Osteocyte (in vitro differentiated cells): ENCODE results near the gene CSMD2. TPM values are rescaled to one million over a fixed set of nuclear protein-coding genes. Genes with fewer than 3 reads are reported as not detected.

ENCODE experiments used
- DNase-seq: peaks from one replicate; pipeline ENCODE4 v3.0.0; 2021; ENCODE audit warnings: mixed read lengths; ENCODE audit not compliant: unreplicated experiment; ENCODE audit errors: extremely low spot score
- H3K27ac Mint-ChIP-seq: one replicate; pipeline ENCODE4 v1.8.0; 2021; ENCODE audit warnings: mild to moderate bottlenecking, mixed read lengths; ENCODE audit not compliant: unreplicated experiment
- H3K27me3 Mint-ChIP-seq: one replicate; pipeline ENCODE4 v1.8.0; 2021; ENCODE audit warnings: mixed read lengths; ENCODE audit not compliant: unreplicated experiment
- H3K36me3 Mint-ChIP-seq: one replicate; pipeline ENCODE4 v1.8.0; 2021; ENCODE audit warnings: mixed read lengths; ENCODE audit not compliant: unreplicated experiment
- H3K4me1 Mint-ChIP-seq: one replicate; pipeline ENCODE4 v1.8.0; 2021; ENCODE audit warnings: mixed read lengths; ENCODE audit not compliant: unreplicated experiment
- H3K4me3 Mint-ChIP-seq: one replicate; pipeline ENCODE4 v1.8.0; 2021; ENCODE audit warnings: mild to moderate bottlenecking, moderate library complexity, mixed read lengths; ENCODE audit not compliant: unreplicated experiment
- H3K9me3 Mint-ChIP-seq: one replicate; pipeline ENCODE4 v1.8.0; 2021; ENCODE audit warnings: mixed read lengths; ENCODE audit not compliant: unreplicated experiment
- total RNA-seq: library from RNA; stranded (reverse); gene quantifications from 2 replicates; pipeline ENCODE4 v1.2.1, GENCODE V29; 2021
- TF ChIP-seq, protein P1 (sequence below): fragments of 200-600 bp; sonication (generic); IDR thresholded peaks from 2 replicates; pipeline ENCODE4 v1.5.0; 2021; ENCODE audit warnings: antibody characterized with exemption, mild to moderate bottlenecking, moderate library complexity

The CSMD2 gene
- total RNA-seq, 1 donor from 2014 or later = not detected

- Mint-ChIP-seq H3K4me1 (no peaks in the 10 kb centered on the region), H3K27me3 (peaks cover 3% of the 10 kb centered on the region), H3K4me3 (no peak overlapping the region), H3K27ac (no peak overlapping the region), H3K36me3 (no peaks in the 10 kb centered on the region), H3K9me3 (no peaks in the 10 kb centered on the region)
- TF ChIP-seq, protein P1, sequence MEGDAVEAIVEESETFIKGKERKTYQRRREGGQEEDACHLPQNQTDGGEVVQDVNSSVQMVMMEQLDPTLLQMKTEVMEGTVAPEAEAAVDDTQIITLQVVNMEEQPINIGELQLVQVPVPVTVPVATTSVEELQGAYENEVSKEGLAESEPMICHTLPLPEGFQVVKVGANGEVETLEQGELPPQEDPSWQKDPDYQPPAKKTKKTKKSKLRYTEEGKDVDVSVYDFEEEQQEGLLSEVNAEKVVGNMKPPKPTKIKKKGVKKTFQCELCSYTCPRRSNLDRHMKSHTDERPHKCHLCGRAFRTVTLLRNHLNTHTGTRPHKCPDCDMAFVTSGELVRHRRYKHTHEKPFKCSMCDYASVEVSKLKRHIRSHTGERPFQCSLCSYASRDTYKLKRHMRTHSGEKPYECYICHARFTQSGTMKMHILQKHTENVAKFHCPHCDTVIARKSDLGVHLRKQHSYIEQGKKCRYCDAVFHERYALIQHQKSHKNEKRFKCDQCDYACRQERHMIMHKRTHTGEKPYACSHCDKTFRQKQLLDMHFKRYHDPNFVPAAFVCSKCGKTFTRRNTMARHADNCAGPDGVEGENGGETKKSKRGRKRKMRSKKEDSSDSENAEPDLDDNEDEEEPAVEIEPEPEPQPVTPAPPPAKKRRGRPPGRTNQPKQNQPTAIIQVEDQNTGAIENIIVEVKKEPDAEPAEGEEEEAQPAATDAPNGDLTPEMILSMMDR = no peak
- DNase-seq = no peak
Observed at GRCh38 chr1:33601751-33602150, 563.3 kb downstream of the CSMD2 start.

GRCh38 chr1:33599516-33600115 lies 565.4 kb downstream of the CSMD2 start:
- Mint-ChIP-seq H3K4me3 (no peak overlapping the region), H3K27ac (no peak overlapping the region), H3K4me1 (no peaks in the 10 kb centered on the region), H3K9me3 (no peaks in the 10 kb centered on the region), H3K36me3 (no peaks in the 10 kb centered on the region), H3K27me3 (peaks cover 7% of the 10 kb centered on the region)
- TF ChIP-seq, protein P1 = no peak
- DNase-seq = no peak

DNA sequence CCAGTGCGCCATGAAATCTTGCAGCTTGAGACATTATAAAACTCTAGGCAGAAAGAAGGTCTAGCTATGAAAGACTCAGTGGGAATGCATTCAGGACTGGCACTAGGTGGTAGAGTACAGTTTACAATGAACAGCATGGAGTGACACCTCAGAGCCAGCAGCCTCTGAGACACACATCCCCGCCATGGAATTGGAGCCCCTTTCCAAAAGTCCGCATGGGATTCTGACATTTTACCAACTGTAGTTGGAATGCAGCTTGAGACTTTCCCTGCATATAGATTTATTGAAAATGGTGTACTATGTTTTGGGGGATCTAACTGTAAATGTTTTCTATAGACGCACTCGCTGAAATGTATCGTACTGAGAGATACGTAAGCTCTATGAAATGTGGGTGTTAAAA lies 576.3 kb downstream of the CSMD2 start:
- TF ChIP-seq, protein P1 = no peak
- H3K27me3 Mint-ChIP-seq = peaks cover 2% of the 10 kb centered on the region

DNA sequence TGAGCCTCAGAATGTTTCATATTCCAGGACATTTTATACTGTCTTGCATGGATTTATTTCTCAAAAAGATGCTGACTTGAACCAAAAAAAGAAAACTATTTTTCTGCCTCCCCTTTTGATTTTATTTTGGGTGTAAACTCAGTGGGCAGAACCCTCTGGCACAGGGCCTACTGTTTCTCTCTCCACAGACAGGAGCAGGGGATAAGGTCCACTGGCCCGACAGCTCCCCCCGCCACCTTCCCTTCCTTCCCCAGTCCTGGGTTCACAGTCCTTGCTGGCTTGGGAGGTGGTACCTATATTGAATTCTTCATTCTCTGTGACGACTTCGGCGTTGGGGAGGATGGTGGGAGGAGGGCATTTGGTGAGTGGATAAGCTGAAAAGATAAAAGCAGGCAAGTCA lies 578.2 kb downstream of the CSMD2 start:
- peak; percentile 53 for DNase-seq
- Mint-ChIP-seq H3K27me3 (peaks cover 2% of the 10 kb centered on the region), H3K27ac (no peak overlapping the region), H3K36me3 (no peaks in the 10 kb centered on the region), H3K9me3 (no peaks in the 10 kb centered on the region), H3K4me3 (no peak overlapping the region), H3K4me1 (no peaks in the 10 kb centered on the region)
- TF ChIP-seq, protein P1 = no peak

More for the DNA sequence above, 576.3 kb downstream of the CSMD2 start:
- DNase-seq = peak; percentile 53
- H3K9me3 Mint-ChIP-seq = no peaks in the 10 kb centered on the region
- H3K36me3 Mint-ChIP-seq = no peaks in the 10 kb centered on the region
- H3K4me3 Mint-ChIP-seq = no peak overlapping the region
- no peaks in the 10 kb centered on the region for H3K4me1 Mint-ChIP-seq
- H3K27ac Mint-ChIP-seq = no peak overlapping the region

GRCh38 chr1:33586106-33586505 lies 578.9 kb downstream of the CSMD2 start:
- Mint-ChIP-seq H3K4me3 (no peak overlapping the region), H3K27ac (no peak overlapping the region), H3K9me3 (no peaks in the 10 kb centered on the region), H3K36me3 (no peaks in the 10 kb centered on the region), H3K27me3 (peaks cover 2% of the 10 kb centered on the region), H3K4me1 (no peaks in the 10 kb centered on the region)
- DNase-seq = peak; percentile 57
- TF ChIP-seq, protein P1 = no peak
